GM21360 (cell line): ENCODE results near the gene FRMD8.
"Not testable (repeated sequence)": the region's sequence is repeated elsewhere in the genome, so short reads cannot be mapped to it uniquely, and the experiment has no call there.

Source experiments
- ATAC-seq: cut with Tn5 transposase; IDR thresholded peaks from one replicate; pipeline ENCODE4 v1.9.1; 2021; ENCODE audit warnings: mild to moderate bottlenecking, moderate library complexity; ENCODE audit not compliant: unreplicated experiment

Gene FRMD8

DNA sequence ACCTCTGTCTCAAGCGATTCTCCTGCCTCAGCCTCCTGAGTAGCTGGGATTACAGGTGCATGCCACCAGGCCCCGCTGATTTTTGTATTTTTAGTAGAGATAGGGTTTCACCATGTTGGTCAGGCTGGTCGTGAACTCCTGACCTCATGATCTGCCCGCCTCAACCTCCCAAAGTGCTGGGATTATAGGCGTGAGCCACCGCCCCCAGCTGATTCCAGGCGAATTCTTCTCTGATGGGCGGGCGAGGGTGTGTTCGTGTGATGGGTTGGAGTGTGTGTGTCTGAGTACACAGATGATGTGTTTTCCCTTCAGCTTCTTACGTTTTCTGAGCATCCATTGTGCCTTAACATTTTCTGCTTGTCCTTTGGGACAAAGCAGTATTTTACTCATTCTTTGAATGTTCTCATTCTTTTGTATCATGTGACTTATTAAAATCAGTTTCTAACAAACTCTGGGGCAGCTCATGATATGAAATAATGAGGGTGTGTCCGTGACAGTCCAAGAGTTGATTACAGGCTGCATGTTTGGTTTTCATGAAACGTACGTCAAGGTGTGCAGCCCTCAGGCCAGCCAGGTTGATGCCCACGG is 26.7 kb downstream of the FRMD8 start:
- not testable (repeated sequence) for ATAC-seq

DNA sequence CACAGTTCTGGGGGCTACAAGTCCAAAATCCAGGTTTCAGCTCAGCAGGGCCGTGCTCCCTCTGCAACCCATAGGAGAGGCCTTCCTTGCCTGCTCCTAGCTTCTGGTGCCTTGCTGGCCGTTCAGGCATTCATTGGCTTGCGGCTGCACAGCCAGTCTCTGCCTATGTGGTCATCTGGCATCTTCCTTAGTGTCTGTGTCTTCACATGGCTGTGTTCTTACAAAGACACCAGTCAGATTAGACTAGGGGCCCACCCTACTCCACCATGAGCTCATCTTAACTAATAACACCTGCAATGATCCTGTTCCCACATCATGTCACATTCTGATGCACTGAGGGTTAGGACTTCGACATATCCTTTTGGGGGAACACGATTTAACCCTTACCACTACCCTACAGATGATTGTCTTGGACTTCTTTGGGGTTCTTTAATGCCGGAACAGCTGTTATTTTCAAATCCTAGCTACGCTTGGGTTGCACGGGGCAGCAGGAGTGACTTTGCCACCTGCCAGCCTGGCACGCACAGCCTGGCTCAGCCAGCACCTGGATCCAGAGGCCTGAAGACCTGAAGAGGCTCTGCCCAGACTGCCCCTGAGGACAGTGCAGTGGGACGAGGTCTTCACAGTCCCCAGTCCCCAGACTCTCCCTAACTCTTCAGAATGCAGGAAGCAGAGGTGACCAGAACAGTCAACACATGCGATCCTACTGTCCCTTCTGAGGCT is 28.5 kb downstream of the FRMD8 start:
- no peak for ATAC-seq

DNA sequence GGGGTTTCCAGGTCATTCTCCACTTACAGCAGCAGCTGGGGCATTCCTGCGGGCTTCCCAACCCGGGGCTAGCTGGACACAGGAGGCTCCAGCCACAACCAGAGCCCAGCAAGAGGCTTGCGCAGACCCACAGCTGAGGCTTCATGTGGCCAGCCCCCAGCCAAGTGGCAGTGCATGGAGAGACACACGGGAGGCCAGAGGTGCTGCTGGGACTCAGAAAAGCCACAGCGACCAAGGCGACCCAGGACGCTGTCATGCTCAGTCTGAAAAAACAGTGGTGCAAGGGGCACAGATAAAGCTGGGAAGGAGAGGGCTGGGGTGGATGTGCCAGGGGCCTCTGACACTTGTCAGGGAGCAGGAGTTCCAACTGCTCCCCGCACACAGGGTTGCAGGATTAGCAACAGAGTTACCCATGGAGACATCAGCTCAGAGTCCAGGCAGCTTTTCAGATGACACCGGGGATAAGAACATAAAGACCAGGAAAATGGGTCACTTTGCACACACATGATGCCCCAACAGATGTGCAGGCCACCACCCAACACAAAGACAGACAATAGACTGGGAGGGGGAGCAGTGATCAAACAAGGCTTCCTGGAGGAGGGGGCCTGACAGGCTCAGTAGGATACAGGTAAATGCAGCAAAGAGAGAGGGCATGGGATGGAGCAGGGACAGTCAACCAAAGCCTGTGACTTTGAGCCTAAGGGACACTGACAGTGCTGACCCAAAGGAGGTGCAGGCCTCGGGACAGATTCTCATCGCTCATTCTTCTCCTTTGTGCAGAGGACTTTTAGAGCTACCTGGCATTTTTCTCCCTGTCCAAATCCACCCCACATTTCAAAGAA is 29.3 kb downstream of the FRMD8 start:
- ATAC-seq: no peak

DNA sequence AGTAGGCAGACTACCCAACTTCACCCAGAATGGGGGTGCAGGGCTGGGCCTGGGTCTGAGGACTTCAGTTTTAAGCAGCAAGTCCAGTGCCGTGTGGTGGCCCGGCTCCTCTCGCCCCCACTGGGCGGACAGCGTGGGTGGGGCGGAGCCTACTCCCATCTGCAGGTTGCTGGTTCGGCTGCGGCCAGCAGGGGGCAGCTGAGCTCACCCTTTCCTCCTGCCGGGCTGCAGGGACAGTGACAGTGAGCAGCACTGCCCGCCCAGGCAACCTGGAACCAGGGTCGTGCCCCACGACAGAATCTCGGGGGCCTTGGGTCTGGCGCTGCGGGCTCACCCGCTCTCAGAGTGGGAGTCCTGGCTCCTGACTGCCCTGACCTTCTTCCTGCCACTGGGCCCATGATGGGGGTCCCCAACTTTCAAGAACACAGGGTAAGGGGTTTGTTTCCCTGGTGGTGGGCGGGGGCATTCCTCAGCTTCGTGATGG is 29.9 kb downstream of the FRMD8 start:
- ATAC-seq: peak; percentile 33

DNA sequence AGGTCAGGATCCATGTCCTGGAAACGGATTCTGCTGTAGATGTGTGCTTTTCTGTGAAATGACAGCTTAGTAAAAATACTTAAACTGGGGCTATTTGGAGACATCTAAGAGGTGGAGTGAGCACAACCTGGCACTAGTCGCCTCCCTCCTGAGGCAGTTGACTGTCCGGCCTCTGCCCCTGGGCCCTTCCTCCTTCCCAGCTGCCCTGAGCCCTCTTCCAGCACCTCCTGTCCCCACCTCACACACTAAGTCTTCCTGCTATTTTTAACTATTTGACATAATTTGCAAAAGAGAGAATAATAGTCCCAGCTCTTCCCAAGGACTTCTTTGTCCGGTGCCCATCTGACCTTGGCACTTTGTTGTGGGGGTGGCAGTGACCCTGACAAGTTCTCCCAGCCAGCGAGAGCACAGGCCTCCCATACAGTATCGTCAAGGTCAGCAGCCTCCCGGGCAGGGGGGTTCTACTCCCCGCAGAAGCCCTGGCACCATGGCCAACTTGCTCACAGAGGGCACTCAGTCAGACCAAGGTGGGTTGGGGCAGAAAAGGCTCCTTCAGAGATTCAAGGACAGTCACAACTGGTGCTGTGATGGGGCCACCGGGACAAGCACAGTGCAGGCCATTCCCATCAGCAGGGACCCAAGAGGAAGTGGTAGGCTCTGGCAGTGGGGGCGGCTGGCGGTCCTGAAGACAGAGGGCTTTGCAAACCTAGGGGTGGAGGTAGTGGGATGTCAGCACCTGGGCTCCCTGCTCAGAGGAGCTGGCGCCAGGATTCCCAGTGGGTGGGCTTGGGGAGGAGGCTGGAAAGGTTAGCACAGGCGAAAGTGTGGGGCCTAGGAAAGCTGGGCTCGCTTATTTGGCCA is 30.6 kb downstream of the FRMD8 start:
- ATAC-seq: no peak

GRCh38 chr11:65417702-65418430 is 31.4 kb downstream of the FRMD8 start:
- ATAC-seq: no peak

- no peak for ATAC-seq
These were observed 31.9 kb downstream of the FRMD8 start for GRCh38 chr11:65418431-65418680.

DNA sequence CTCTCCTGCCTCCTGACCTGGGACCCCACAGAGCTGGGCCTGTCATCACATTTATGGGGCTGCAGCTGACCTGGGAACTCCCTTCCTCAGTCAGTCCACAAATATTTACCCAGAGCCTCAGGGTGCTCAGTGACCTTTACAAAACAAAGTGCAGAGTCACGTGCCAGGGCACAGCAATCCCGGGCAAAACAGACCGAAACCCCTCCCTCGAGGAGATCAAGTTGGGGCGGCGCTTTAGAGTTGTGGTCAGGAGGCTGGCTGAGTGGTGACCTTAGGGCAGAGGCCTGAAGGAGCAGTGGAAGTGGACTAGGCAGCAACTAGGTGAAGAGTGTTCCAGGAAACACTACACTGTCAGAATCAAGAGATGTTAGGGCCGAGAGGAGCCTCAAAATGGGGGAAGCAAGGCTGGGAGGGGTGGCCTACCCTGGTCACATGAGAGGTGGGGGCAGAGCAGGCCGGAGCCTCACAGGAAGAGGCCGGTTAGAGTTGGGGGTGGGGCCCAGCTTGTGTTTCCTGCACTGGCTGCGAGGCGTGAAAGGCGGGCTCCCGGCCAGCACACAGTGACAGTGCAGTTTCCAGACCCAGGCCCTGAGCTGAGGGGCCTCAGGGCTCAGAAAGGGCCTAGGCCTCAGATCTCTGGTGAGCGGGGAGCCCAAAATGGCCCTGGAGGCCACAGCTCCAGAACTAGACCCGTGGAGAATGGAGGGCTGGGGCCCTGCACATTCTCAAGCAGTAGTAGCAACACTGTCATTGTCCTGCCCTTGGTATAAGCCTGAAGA is 32.4 kb downstream of the FRMD8 start:
- peak; percentile 34 for ATAC-seq

GRCh38 chr11:65419460-65419771 is 33.0 kb downstream of the FRMD8 start:
- no peak for ATAC-seq

- ATAC-seq: no peak
These were observed 33.5 kb downstream of the FRMD8 start for GRCh38 chr11:65419772-65420481.

DNA sequence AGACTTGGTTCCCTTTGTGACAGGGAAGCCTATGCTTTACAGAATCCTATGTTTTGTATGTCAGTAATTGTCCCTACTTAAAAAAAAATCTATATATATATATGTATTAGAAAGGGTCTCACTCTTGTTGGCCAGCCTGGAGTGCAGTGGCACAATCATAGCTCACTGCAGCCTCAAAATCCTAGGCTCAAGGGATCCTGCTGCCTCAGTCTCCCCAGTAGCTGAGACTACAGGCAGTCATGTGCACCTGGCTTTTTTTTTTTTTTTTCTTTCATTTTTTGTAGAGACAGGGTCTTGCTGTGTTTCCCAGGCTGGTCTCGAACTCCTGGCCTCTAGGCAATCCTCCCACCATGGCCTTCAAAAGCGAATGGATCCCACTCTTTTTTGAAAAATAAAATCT is 34.1 kb downstream of the FRMD8 start:
- no peak for ATAC-seq

DNA sequence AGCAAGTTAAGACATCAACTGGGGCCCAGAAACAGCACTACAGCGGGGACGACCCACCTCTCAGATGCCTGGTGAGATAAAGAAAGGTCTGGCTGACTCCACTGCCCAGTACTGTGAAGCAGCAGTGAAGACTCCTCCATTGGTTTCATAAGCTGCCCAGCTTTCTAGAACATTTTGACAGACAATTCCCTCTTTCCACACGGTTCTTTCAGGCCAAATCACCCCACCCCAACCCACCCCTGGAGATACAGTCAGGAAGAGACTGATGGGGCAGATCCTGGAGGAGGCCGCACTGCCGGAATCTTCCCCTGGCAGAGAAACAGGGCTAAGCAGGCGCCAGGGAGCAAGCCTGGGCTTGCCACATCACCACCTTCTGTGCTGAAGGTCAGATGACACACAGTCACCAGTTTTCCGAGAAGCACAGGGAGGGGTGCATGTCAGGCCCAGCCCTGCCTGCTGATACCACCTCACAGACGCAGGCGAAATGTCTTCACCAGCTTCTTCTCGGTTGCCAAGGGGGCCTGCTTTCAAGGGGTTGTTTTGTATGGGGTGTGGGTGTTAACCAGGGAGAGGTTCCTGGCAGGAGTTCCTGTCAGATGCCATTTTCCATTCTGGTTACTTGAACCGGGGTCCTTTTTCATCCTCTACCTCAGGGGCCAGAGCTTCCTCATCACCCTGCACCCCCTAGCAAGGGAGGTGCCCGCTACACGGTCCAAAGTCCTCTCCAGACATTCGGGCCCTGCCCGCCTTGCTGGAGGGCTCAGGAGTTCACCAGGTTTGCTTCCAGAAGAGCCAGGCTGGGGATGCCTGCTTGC is 34.7 kb downstream of the FRMD8 start:
- no peak for ATAC-seq

- peak; percentile 24 for ATAC-seq
These were observed 35.6 kb downstream of the FRMD8 start for GRCh38 chr11:65421794-65422632.

DNA sequence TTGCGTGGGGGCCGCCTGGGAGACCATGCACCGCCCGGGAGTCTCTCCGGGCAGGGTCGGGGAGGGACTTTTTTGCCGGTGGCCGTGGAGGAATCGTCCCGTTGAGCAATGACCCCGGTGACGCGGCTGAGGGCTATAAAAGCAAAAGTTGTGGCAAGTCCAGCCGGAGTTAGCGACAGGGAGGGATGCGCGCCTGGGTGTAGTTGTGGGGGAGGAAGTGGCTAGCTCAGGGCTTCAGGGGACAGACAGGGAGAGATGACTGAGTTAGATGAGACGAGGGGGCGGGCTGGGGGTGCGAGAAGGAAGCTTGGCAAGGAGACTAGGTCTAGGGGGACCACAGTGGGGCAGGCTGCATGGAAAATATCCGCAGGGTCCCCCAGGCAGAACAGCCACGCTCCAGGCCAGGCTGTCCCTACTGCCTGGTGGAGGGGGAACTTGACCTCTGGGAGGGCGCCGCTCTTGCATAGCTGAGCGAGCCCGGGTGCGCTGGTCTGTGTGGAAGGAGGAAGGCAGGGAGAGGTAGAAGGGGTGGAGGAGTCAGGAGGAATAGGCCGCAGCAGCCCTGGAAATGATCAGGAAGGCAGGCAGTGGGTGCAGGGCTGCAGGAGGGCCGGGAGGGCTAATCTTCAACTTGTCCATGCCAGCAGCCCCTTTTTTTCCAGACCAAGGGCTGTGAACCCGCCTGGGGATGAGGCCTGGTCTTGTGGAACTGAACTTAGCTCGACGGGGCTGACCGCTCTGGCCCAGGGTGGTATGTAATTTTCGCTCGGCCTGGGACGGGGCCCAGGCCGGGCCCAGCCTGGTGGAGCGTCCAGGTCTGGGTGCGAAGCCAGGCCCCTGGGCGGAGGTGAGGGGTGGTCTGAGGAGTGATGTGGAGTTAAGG is 36.4 kb downstream of the FRMD8 start, which contains the start of gene NEAT1:
Gene NEAT1 (plus strand): TSS at position 166 of the 883 bp plus-strand sequence.
- no peak for ATAC-seq

DNA sequence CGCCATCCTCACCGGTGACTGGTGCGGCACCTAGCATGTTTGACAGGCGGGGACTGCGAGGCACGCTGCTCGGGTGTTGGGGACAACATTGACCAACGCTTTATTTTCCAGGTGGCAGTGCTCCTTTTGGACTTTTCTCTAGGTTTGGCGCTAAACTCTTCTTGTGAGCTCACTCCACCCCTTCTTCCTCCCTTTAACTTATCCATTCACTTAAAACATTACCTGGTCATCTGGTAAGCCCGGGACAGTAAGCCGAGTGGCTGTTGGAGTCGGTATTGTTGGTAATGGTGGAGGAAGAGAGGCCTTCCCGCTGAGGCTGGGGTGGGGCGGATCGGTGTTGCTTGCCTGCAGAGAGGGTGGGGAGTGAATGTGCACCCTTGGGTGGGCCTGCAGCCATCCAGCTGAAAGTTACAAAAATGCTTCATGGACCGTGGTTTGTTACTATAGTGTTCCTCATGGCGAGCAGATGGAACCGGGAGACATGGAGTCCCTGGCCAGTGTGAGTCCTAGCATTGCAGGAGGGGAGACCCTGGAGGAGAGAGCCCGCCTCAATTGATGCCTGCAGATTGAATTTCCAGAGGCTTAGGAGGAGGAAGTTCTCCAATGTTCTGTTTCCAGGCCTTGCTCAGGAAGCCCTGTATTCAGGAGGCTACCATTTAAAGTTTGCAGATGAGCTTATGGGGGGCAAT is 37.2 kb downstream of the FRMD8 start:
- ATAC-seq: no peak
